ENCODE results near the gene GLDC. TPM values are rescaled to one million over a fixed set of nuclear protein-coding genes. Genes with fewer than 3 reads are reported as not detected.
A peak's percentile ranks its signal among the peaks of the same experiment; 100 is the strongest.

GLDC gene
- total RNA-seq, 1 donor, result 0.43 TPM

DNA sequence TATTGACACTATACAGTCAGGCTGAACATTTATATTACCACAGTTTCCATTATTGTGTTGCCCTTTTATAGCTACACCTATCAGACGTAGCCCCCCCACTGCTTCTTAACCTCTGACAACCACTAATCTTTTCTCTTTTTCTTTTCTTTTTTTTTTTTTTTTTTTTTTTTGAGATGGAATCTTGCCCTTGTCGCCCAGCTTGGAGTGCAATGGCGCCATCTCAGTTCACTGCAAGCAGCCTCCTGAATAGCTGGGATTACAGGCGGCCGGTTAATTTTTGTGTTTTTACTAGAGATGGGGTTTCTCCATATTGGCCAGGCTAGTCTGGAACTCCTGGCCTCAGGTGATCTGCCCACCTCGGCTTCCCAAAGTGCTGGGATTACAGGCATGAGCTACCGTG, 157.1 kb downstream of the GLDC start:
- TF ChIP-seq, protein P1, sequence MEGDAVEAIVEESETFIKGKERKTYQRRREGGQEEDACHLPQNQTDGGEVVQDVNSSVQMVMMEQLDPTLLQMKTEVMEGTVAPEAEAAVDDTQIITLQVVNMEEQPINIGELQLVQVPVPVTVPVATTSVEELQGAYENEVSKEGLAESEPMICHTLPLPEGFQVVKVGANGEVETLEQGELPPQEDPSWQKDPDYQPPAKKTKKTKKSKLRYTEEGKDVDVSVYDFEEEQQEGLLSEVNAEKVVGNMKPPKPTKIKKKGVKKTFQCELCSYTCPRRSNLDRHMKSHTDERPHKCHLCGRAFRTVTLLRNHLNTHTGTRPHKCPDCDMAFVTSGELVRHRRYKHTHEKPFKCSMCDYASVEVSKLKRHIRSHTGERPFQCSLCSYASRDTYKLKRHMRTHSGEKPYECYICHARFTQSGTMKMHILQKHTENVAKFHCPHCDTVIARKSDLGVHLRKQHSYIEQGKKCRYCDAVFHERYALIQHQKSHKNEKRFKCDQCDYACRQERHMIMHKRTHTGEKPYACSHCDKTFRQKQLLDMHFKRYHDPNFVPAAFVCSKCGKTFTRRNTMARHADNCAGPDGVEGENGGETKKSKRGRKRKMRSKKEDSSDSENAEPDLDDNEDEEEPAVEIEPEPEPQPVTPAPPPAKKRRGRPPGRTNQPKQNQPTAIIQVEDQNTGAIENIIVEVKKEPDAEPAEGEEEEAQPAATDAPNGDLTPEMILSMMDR (IDR thresholded peaks at IDR 0.05; ENCODE audit: insufficient read depth, low read depth, low read length), result peak; percentile 11
- no peak overlapping the region for H3K4me3 ChIP-seq (ENCODE audit: low read depth, low read length)
- no peak for DNase-seq (ENCODE audit: low read depth)

DNA sequence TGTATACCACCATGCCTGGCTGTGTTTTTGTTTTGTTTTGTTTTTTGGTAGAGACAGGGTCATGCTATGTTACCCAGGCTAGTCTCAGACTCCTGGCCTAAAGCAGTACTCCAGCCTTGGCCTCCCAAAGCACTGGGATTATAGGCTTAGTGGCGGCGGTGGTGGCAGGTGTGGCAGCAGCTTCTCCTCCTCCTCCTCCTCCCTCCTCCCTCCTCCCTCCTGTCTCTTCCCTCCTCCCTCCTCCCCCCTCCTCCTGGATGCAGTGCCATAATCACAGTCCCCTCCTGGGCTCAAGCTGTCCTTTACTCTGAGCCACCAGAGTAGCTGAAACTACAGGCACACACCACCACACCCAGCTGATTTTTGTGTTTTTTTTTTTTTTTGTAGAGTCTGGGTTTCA, 161.3 kb downstream of the GLDC start:
- DNase-seq (ENCODE audit: low read depth), result no peak
- no peak overlapping the region for H3K4me3 ChIP-seq (ENCODE audit: low read depth, low read length)

More for the DNA sequence above, 161.3 kb downstream of the GLDC start:
- TF ChIP-seq, protein P1 (IDR thresholded peaks at IDR 0.05; ENCODE audit: insufficient read depth, low read depth, low read length), result no peak

Small RNA genes within 50 kb of the gene (small RNA-seq; reads per million reads assigned to genes)
- gene RN7SL123P (not detected), gene RN7SL25P (not detected)

Other genes starting within 250 kb of the GLDC start
- gene UHRF2, start 232.5 kb downstream of the GLDC start, total RNA-seq, result 46.4 and 54.0 TPM in 2 replicates
- gene KDM4C, start 112.2 kb upstream of the GLDC start, total RNA-seq, result 26.7 and 31.1 TPM in 2 replicates

Data from fibroblast of villous mesenchyme (primary cell).